ENCODE data around the gene CNTFR.

DNA sequence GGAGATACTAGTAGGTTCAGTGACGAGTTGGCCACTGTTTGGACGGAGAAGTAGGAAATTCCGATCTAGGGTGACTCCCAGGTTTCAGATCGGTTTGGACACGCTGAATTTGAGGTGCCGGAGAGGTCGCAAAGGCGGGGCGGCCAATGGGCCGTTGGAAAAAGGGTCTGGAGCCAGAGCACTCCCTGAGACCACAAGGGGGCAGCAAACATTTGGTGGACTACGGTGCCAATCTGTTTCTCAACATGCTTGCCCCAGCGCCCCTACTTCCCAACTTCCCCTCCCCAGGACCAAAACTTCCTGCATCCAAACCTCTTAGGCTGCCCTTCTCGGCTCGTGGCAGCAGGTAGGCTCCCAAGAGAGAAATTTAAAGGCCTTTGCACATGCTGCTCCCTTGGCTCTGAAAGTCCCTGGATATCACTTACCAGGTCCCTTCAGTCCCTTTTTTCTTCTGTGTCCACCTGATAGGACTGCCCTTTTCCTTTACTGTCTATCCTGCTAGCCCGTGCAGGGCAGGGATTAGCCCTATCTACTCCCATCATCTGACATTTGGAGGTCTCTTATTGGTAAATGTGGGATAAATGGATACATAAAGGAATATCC, 23.4 kb upstream of the CNTFR start:
- TF ChIP-seq, protein P1, sequence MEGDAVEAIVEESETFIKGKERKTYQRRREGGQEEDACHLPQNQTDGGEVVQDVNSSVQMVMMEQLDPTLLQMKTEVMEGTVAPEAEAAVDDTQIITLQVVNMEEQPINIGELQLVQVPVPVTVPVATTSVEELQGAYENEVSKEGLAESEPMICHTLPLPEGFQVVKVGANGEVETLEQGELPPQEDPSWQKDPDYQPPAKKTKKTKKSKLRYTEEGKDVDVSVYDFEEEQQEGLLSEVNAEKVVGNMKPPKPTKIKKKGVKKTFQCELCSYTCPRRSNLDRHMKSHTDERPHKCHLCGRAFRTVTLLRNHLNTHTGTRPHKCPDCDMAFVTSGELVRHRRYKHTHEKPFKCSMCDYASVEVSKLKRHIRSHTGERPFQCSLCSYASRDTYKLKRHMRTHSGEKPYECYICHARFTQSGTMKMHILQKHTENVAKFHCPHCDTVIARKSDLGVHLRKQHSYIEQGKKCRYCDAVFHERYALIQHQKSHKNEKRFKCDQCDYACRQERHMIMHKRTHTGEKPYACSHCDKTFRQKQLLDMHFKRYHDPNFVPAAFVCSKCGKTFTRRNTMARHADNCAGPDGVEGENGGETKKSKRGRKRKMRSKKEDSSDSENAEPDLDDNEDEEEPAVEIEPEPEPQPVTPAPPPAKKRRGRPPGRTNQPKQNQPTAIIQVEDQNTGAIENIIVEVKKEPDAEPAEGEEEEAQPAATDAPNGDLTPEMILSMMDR (IDR thresholded peaks at IDR 0.05), result peak; percentile 96
- TF ChIP-seq, protein P2, sequence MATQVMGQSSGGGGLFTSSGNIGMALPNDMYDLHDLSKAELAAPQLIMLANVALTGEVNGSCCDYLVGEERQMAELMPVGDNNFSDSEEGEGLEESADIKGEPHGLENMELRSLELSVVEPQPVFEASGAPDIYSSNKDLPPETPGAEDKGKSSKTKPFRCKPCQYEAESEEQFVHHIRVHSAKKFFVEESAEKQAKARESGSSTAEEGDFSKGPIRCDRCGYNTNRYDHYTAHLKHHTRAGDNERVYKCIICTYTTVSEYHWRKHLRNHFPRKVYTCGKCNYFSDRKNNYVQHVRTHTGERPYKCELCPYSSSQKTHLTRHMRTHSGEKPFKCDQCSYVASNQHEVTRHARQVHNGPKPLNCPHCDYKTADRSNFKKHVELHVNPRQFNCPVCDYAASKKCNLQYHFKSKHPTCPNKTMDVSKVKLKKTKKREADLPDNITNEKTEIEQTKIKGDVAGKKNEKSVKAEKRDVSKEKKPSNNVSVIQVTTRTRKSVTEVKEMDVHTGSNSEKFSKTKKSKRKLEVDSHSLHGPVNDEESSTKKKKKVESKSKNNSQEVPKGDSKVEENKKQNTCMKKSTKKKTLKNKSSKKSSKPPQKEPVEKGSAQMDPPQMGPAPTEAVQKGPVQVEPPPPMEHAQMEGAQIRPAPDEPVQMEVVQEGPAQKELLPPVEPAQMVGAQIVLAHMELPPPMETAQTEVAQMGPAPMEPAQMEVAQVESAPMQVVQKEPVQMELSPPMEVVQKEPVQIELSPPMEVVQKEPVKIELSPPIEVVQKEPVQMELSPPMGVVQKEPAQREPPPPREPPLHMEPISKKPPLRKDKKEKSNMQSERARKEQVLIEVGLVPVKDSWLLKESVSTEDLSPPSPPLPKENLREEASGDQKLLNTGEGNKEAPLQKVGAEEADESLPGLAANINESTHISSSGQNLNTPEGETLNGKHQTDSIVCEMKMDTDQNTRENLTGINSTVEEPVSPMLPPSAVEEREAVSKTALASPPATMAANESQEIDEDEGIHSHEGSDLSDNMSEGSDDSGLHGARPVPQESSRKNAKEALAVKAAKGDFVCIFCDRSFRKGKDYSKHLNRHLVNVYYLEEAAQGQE (IDR thresholded peaks at IDR 0.05; ENCODE audit: insufficient read depth in 1 of 2, low read depth in 2 of 2, low read length in 1 of 2), result no peak
- TF ChIP-seq SIN3A (IDR thresholded peaks at IDR 0.05; ENCODE audit: borderline replicate concordance, insufficient read depth, low read depth, low read length) (no peak), POLR2AphosphoS5 (IDR thresholded peaks at IDR 0.05; ENCODE audit: low read depth, low read length) (no peak)
